GM12878 (cell line): ENCODE results near the gene NFATC1. TPM values are rescaled to one million over a fixed set of nuclear protein-coding genes. Genes with fewer than 3 reads are reported as not detected.

ENCODE experiments used
- ATAC-seq: fragments of 200-7000 bp; cut with Tn5 transposase; 3 replicates; pipeline ENCODE4 v1.9.1; 2020; ENCODE audit warnings: mild to moderate bottlenecking, moderate library complexity
- BruUV-seq: library from RNA; stranded (reverse); fragments of 400-500 nt; replicated peaks from 2 replicates; lab custom pipeline; 2021; lab: Mats Ljungman, UMichigan
- CTCF ChIA-PET: fragments of 300-600 bp; sonication (Branson Sonifier 250); formaldehyde crosslinking; extraction: SDS; loops from one replicate; lab custom pipeline; 2021; ENCODE audit warnings: inconsistent platforms; lab: Yijun Ruan, JAX
- POLR2A ChIA-PET: fragments of 350-600 bp; formaldehyde crosslinking; extraction: SDS; loops from one replicate; lab custom pipeline; 2021; ENCODE audit warnings: inconsistent platforms; lab: Charles Lee
- RAD21 ChIA-PET: fragments of 300-600 bp; sonication (Branson Sonifier 250); formaldehyde crosslinking; loops from one replicate; lab custom pipeline; 2023; ENCODE audit warnings: antibody characterized with exemption; ENCODE audit not compliant: unreplicated experiment; lab: Charles Lee
- SMC1A ChIA-PET: fragments of 300-600 bp; sonication (Branson Sonifier 250); formaldehyde crosslinking; loops from one replicate; lab custom pipeline; 2023; ENCODE audit not compliant: unreplicated experiment, uncharacterized antibody; lab: Charles Lee
- DNase-seq: peaks from one replicate; pipeline ENCODE4 v3.0.0-alpha.2; 2011; ENCODE audit warnings: low read depth, low spot score
- FAIRE-seq: peaks from 3 replicates; lab custom pipeline; 2011; peaks lifted over from hg19 to GRCh38; lab: Jason Lieb, UNC
- H2AFZ ChIP-seq: 2 replicates; pipeline ENCODE4 v1.6.0; 2011; ENCODE audit warnings: low read depth, low read length, control low read depth; ENCODE audit not compliant: control insufficient read depth
- H3K27ac ChIP-seq: 2 replicates; pipeline ENCODE4 v1.5.1; 2011; ENCODE audit warnings: control low read depth; ENCODE audit not compliant: control insufficient read depth, insufficient read depth
- H3K27me3 ChIP-seq, 2 experiments: replicated peaks in 1 of 2; 2 replicates each; pipeline versions ENCODE4 v1.6.0 to v1.6.1; 2011; ENCODE audit warnings: low read length in 1 of 2; ENCODE audit not compliant: control insufficient read depth in 2 of 2, insufficient read depth in 2 of 2
- H3K36me3 ChIP-seq, 2 experiments: 2 replicates each; pipeline ENCODE4 v1.5.1; 2011; ENCODE audit warnings: low read length in 1 of 2; ENCODE audit not compliant: control insufficient read depth in 2 of 2, insufficient read depth in 2 of 2
- H3K4me1 ChIP-seq: 2 replicates; pipeline ENCODE4 v1.6.1; 2011; ENCODE audit warnings: mild to moderate bottlenecking, low read length, moderate library complexity, mixed read lengths; ENCODE audit not compliant: control insufficient read depth, insufficient read depth
- H3K4me2 ChIP-seq: 2 replicates; pipeline ENCODE4 v1.6.0; 2011; ENCODE audit warnings: control low read depth; ENCODE audit not compliant: control insufficient read depth, insufficient read depth
- H3K4me3 ChIP-seq: fragments of 200-600 bp; sonication (generic); 2 replicates; pipeline ENCODE4 v1.5.1; 2016
- H3K79me2 ChIP-seq: 2 replicates; pipeline ENCODE4 v1.6.0; 2011; ENCODE audit warnings: low read length; ENCODE audit not compliant: control insufficient read depth, insufficient read depth
- H3K9ac ChIP-seq: 2 replicates; pipeline ENCODE4 v1.8.0; 2011; ENCODE audit warnings: low read length, control low read depth, mixed read lengths; ENCODE audit not compliant: control insufficient read depth, insufficient read depth
- H3K9me3 ChIP-seq: replicated peaks from 3 replicates; pipeline ENCODE4 v1.5.1; 2011; ENCODE audit warnings: mild to moderate bottlenecking, low read length; ENCODE audit not compliant: control insufficient read depth, insufficient read depth
- H4K20me1 ChIP-seq: 2 replicates; pipeline ENCODE4 v1.6.0; 2011; ENCODE audit not compliant: control insufficient read depth, insufficient read depth
- ASH2L ChIP-seq: fragments of 300-600, 200-600 bp; sonication (generic); IDR thresholded peaks from 2 replicates; pipeline ENCODE4 v1.6.1; 2017; ENCODE audit warnings: low read depth, mild to moderate bottlenecking, borderline replicate concordance
- BHLHE40 ChIP-seq, 2 experiments: fragments of 450-650 bp in 1 of 2; IDR thresholded peaks; 2 replicates each; pipeline ENCODE4 v1.6.1; 2011 to 2017; ENCODE audit warnings: low read depth in 2 of 2, borderline replicate concordance in 1 of 2, improper control_type of control experiment in 1 of 2, low read length in 1 of 2, mild to moderate bottlenecking in 1 of 2
- EGR1 ChIP-seq, 2 experiments: IDR thresholded peaks; 1 replicate in 1 of 2; 2 replicates in 1 of 2; pipeline ENCODE4 v1.6.1; 2011 to 2012; ENCODE audit warnings: low read depth in 2 of 2, low read length in 2 of 2, borderline replicate concordance in 1 of 2, mild to moderate bottlenecking in 1 of 2, moderate library complexity in 1 of 2
- EZH2 ChIP-seq: IDR thresholded peaks from 2 replicates; pipeline ENCODE4 v1.6.1; 2012; ENCODE audit warnings: low read depth, mild to moderate bottlenecking, control low read depth, inconsistent platforms, low read length, borderline replicate concordance; ENCODE audit not compliant: control insufficient read depth
- KAT2A ChIP-seq: conservative IDR thresholded peaks from 2 replicates; pipeline ENCODE4 v1.6.1; 2011; ENCODE audit warnings: low read depth, low read length; ENCODE audit not compliant: control insufficient read depth
- LARP7 ChIP-seq: fragments of 450-650 bp; IDR thresholded peaks from 2 replicates; pipeline ENCODE4 v1.6.1; 2017; ENCODE audit warnings: mild to moderate bottlenecking
- MEF2A ChIP-seq: IDR thresholded peaks from 2 replicates; pipeline ENCODE4 v1.6.1; 2011; ENCODE audit warnings: low read depth, mild to moderate bottlenecking, low read length, moderate library complexity; ENCODE audit not compliant: insufficient read depth
- MXI1 ChIP-seq: fragments of 150-350 bp; IDR thresholded peaks from 2 replicates; pipeline ENCODE4 v1.6.1; 2011; ENCODE audit warnings: low read depth, mild to moderate bottlenecking, inconsistent platforms, low read length, improper control_type of control experiment
- NR2F1 ChIP-seq: fragments of 450-650 bp; conservative IDR thresholded peaks from 2 replicates; pipeline ENCODE4 v1.6.1; 2017; ENCODE audit warnings: mild to moderate bottlenecking
- PAX5 ChIP-seq: IDR thresholded peaks from 2 replicates; pipeline ENCODE4 v1.6.1; 2011; ENCODE audit warnings: low read depth, low read length, borderline replicate concordance
- PML ChIP-seq: IDR thresholded peaks from 2 replicates; pipeline ENCODE4 v1.6.1; 2012; ENCODE audit warnings: low read length, inconsistent platforms
- POLR2A ChIP-seq: IDR thresholded peaks from 2 replicates; pipeline ENCODE4 v1.6.1; 2011; ENCODE audit warnings: low read depth, mild to moderate bottlenecking, low read length
- RBBP5 ChIP-seq: fragments of 200-600 bp; sonication (generic); conservative IDR thresholded peaks from 2 replicates; pipeline ENCODE4 v1.6.1; 2016
- RUNX3 ChIP-seq: IDR thresholded peaks from 2 replicates; pipeline ENCODE4 v1.6.1; 2012; ENCODE audit warnings: low read length, inconsistent platforms
- TCF3 ChIP-seq: IDR thresholded peaks from 2 replicates; pipeline ENCODE4 v1.6.1; 2012; ENCODE audit warnings: low read depth, mild to moderate bottlenecking, low read length, borderline replicate concordance; ENCODE audit not compliant: insufficient read depth
- ZNF207 ChIP-seq: fragments of 450-650 bp; IDR thresholded peaks from 2 replicates; pipeline ENCODE4 v1.6.1; 2014; ENCODE audit warnings: antibody characterized with exemption, mild to moderate bottlenecking, borderline replicate concordance
- WGBS: methylation state at CpG from one replicate; pipeline ENCODE4 v1.1.6; 2016; ENCODE audit warnings: low lambda C conversion rate; ENCODE audit not compliant: insufficient replicate concordance, insufficient coverage; ENCODE audit errors: missing lambda C conversion rate; 5-methylcytosine and 5-hydroxymethylcytosine counted together
- in situ Hi-C: fragments of 300-500 bp; cut with MboI; formaldehyde crosslinking; loops from 9 replicates; pipeline ENCODE4 v1.14.3; 2018; ENCODE audit warnings: mixed read lengths
- intact Hi-C: fragments of 100-400 bp; cut with micrococcal nuclease; formaldehyde crosslinking; loops from one replicate; pipeline ENCODE4 v1.14.2; 2022; ENCODE audit not compliant: unreplicated experiment
- polyA plus RNA-seq, 11 experiments: library from polyadenylated mRNA; depleted of rRNA in 4 of 11; unstranded in 6 of 11; stranded (reverse) in 5 of 11; fragments of >200 nt; fragmentation: Nextera tagmentation in 4 of 11; fragmentation: Illumina TruSeq in 1 of 11; extraction: Ambion mirVana in 4 of 11; extraction: Trizol in 1 of 11; gene quantifications; 1 replicate in 1 of 11; 2 replicates in 10 of 11; pipeline versions ENCODE4 v1.2.1 to v1.2.3, GENCODE V29; 2011 to 2016; ENCODE audit warnings: inconsistent platforms in 2 of 11, missing spikeins in 2 of 11, low read depth in 1 of 11
- total RNA-seq, 4 experiments: library from RNA; depleted of rRNA in 3 of 4; stranded (reverse); fragments of >200 nt in 3 of 4; fragmentation: Illumina TruSeq in 1 of 4; extraction: Trizol in 1 of 4; gene quantifications; 2 replicates each; pipeline versions ENCODE4 v1.2.1 to v1.2.3, GENCODE V29; 2013 to 2021
- TF ChIP-seq, protein P1 (sequence below): fragments of 450-650 bp; conservative IDR thresholded peaks from 2 replicates; pipeline ENCODE4 v1.6.1; 2017; ENCODE audit warnings: mild to moderate bottlenecking, moderate library complexity
- TF ChIP-seq, protein P2 (sequence below): fragments of 450-650 bp; IDR thresholded peaks from 2 replicates; pipeline ENCODE4 v1.6.1; 2018; ENCODE audit warnings: mild to moderate bottlenecking, low read depth, moderate library complexity; ENCODE audit not compliant: partially characterized antibody
- TF ChIP-seq, protein P3 (sequence below): IDR thresholded peaks from 2 replicates; pipeline ENCODE4 v1.6.1; 2012; ENCODE audit warnings: low read depth, low read length, improper control_type of control experiment

The NFATC1 gene
- total and polyA plus RNA-seq, 10 of the 15 experiments (the other 5 are each of a cell fraction or from before 2014, with no cell fraction given) = 0.84 to 20.8 (median 5.1) TPM

DNA sequence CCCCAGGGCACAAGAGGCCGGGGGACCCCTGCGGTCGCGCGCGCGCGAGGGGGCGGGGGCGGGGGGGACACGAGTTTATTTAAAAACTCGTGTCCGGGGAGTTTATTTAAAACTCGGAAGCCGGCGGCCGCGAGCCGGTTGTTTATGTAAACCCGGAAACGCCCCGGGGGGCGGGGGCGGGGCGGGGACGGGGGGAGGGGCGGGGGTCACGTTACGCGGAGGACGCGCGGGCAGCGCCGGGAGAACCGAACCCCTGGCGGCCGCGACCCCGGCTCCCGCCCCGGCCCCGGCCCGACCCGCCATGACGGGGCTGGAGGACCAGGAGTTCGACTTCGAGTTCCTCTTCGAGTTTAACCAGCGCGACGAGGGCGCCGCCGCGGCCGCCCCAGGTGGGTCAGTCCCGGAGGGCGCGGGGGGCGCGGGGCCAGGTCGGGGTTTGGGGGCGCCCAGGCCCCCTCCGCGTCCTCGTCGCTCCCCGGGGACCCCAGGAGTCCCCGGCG lies 4.4 kb downstream of the NFATC1 start:
- RAD21 ChIA-PET = interaction anchor here (1.3 kb wide), 1 partner anchor 123 kb away, joined by 10 read pairs; no protein-coding TSS in a partner anchor
- Histone ChIP-seq H3K4me1 (peaks cover 21% of the 10 kb centered on the region), H3K36me3 (no peaks in the 10 kb centered on the region), H3K79me2 (no peaks in the 10 kb centered on the region; the same call in none of the 2 replicates), H3K4me2 (peak overlapping the region; percentile 94), H3K27me3 (peaks cover 0 to 6% of the 10 kb centered on the region in 2 experiments; a peak in 1 of 4 replicates), H3K9me3 (no peaks in the 10 kb centered on the region), H3K4me3 (peak overlapping the region; percentile 82; the same call in 1 of the 2 replicates), H4K20me1 (no peaks in the 10 kb centered on the region), H3K27ac (no peak overlapping the region), H3K9ac (peak overlapping the region; percentile 57; the same call in 1 of the 2 replicates), H2AFZ (no peak overlapping the region)
- CTCF ChIA-PET = no interaction called here
- no peak for DNase-seq
- SMC1A ChIA-PET = interaction anchor here (0.6 to 4.1 kb wide), 3 partner anchors 36 to 123 kb away, joined by 3 to 18 read pairs (median 15); no protein-coding TSS in a partner anchor
- POLR2A ChIA-PET = interaction anchor here (0.7 to 0.8 kb wide), 2 partner anchors 25 to 66 kb away, joined by 3 read pairs; no protein-coding TSS in a partner anchor
- FAIRE-seq = no peak
- ATAC-seq = peak; percentile 15
- in situ Hi-C loops = loop anchor here (10.0 kb wide), 1 partner anchor 115 kb away; no protein-coding TSS in a partner anchor
- BruUV-seq = no TSS peak
- WGBS = under 1% methylated on average over 19 of the region's 71 CpGs
- intact Hi-C loops = no loop called here
- TF ChIP-seq ZNF207 = no peak
- no peak for TF ChIP-seq TCF3
- TF ChIP-seq, protein P1, sequence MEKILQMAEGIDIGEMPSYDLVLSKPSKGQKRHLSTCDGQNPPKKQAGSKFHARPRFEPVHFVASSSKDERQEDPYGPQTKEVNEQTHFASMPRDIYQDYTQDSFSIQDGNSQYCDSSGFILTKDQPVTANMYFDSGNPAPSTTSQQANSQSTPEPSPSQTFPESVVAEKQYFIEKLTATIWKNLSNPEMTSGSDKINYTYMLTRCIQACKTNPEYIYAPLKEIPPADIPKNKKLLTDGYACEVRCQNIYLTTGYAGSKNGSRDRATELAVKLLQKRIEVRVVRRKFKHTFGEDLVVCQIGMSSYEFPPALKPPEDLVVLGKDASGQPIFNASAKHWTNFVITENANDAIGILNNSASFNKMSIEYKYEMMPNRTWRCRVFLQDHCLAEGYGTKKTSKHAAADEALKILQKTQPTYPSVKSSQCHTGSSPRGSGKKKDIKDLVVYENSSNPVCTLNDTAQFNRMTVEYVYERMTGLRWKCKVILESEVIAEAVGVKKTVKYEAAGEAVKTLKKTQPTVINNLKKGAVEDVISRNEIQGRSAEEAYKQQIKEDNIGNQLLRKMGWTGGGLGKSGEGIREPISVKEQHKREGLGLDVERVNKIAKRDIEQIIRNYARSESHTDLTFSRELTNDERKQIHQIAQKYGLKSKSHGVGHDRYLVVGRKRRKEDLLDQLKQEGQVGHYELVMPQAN = 0 out of 2 replicates have a peak, but pooled peaks have one; percentile 20
- 0 out of 2 replicates have a peak, but pooled peaks have one; percentile 39 for TF ChIP-seq LARP7
- TF ChIP-seq KAT2A = no peak
- TF ChIP-seq, protein P2, sequence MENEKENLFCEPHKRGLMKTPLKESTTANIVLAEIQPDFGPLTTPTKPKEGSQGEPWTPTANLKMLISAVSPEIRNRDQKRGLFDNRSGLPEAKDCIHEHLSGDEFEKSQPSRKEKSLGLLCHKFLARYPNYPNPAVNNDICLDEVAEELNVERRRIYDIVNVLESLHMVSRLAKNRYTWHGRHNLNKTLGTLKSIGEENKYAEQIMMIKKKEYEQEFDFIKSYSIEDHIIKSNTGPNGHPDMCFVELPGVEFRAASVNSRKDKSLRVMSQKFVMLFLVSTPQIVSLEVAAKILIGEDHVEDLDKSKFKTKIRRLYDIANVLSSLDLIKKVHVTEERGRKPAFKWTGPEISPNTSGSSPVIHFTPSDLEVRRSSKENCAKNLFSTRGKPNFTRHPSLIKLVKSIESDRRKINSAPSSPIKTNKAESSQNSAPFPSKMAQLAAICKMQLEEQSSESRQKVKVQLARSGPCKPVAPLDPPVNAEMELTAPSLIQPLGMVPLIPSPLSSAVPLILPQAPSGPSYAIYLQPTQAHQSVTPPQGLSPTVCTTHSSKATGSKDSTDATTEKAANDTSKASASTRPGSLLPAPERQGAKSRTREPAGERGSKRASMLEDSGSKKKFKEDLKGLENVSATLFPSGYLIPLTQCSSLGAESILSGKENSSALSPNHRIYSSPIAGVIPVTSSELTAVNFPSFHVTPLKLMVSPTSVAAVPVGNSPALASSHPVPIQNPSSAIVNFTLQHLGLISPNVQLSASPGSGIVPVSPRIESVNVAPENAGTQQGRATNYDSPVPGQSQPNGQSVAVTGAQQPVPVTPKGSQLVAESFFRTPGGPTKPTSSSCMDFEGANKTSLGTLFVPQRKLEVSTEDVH = no peak
- TF ChIP-seq, protein P3, sequence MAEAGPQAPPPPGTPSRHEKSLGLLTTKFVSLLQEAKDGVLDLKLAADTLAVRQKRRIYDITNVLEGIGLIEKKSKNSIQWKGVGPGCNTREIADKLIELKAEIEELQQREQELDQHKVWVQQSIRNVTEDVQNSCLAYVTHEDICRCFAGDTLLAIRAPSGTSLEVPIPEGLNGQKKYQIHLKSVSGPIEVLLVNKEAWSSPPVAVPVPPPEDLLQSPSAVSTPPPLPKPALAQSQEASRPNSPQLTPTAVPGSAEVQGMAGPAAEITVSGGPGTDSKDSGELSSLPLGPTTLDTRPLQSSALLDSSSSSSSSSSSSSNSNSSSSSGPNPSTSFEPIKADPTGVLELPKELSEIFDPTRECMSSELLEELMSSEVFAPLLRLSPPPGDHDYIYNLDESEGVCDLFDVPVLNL = no peak
- TF ChIP-seq EGR1 (IDR thresholded peaks at IDR 0.05; ENCODE audit: borderline replicate concordance in 1 of 2, low read depth in 2 of 2, low read length in 2 of 2) = peak in 1 of 2 experiments; percentile 65; a peak in 1 of 3 replicates
- no peak for TF ChIP-seq PAX5
- peak; percentile 63 for TF ChIP-seq NR2F1
- TF ChIP-seq RUNX3 = no peak
- TF ChIP-seq ASH2L = no peak
- no peak for TF ChIP-seq MXI1
- TF ChIP-seq BHLHE40 (IDR thresholded peaks at IDR 0.05; ENCODE audit: borderline replicate concordance in 1 of 2, low read depth in 2 of 2, low read length in 1 of 2) = peak in 1 of 2 experiments; percentile 37; a peak in 1 of 4 replicates
- TF ChIP-seq PML = no peak
- TF ChIP-seq POLR2A = no peak; the same call in 1 of the 2 replicates
- TF ChIP-seq EZH2 = no peak
- no peak for TF ChIP-seq MEF2A
- TF ChIP-seq RBBP5 = no peak
